ENCODE results near the gene ATAD3B. TPM values are rescaled to one million over a fixed set of nuclear protein-coding genes. Genes with fewer than 3 reads are reported as not detected.

ATAD3B gene
- total and polyA plus RNA-seq, 2 of the 13 experiments (the other 11 are each of a cell fraction or from before 2014, with no cell fraction given), result 9.6 to 31.1 TPM

- TF ChIP-seq ATF2 (CRISPR knock-in tag; IDR thresholded peaks at IDR 0.05), result no peak
- TF ChIP-seq MXI1 (IDR thresholded peaks at IDR 0.05; ENCODE audit: borderline replicate concordance, low read depth, low read length), result no peak
- TF ChIP-seq ZNF260 (CRISPR knock-in tag; IDR thresholded peaks at IDR 0.05; ENCODE audit: borderline replicate concordance, low read depth), result no peak
- TF ChIP-seq RERE (CRISPR knock-in tag; IDR thresholded peaks at IDR 0.05; ENCODE audit: low read depth), result no peak
- TF ChIP-seq NCOA5 (CRISPR knock-in tag; IDR thresholded peaks at IDR 0.05), result no peak
- TF ChIP-seq SMC3 (IDR thresholded peaks at IDR 0.05; ENCODE audit: low read length), result no peak
- no peak for TF ChIP-seq HMGXB4 (CRISPR knock-in tag; IDR thresholded peaks at IDR 0.05; ENCODE audit: borderline replicate concordance in 1 of 2, low read depth in 1 of 2)
- TF ChIP-seq ZGPAT (CRISPR knock-in tag; IDR thresholded peaks at IDR 0.05), result no peak
- no peak for TF ChIP-seq ZC3H4 (CRISPR knock-in tag; IDR thresholded peaks at IDR 0.05; ENCODE audit: borderline replicate concordance)
- no peak for TF ChIP-seq CBX5 (CRISPR knock-in tag; IDR thresholded peaks at IDR 0.05; ENCODE audit: borderline replicate concordance)
- TF ChIP-seq E2F5 (CRISPR knock-in tag; conservative IDR thresholded peaks at IDR 0.05), result no peak
- TF ChIP-seq ZFY (CRISPR knock-in tag; IDR thresholded peaks at IDR 0.05), result no peak
- TF ChIP-seq ONECUT2 (CRISPR knock-in tag; IDR thresholded peaks at IDR 0.05), result no peak
- TF ChIP-seq ZNF468 (CRISPR knock-in tag; IDR thresholded peaks at IDR 0.05), result no peak
- TF ChIP-seq JUND (CRISPR knock-in tag; IDR thresholded peaks at IDR 0.05), result no peak
- no peak for TF ChIP-seq ZNF879 (CRISPR knock-in tag; IDR thresholded peaks at IDR 0.05)
- TF ChIP-seq ZNF530 (CRISPR knock-in tag; IDR thresholded peaks at IDR 0.05; ENCODE audit: low read depth), result no peak
- TF ChIP-seq ZNF740 (CRISPR knock-in tag; IDR thresholded peaks at IDR 0.05), result no peak
Observed at GRCh38 chr1:1428174-1428573, 43.4 kb upstream of the ATAD3B start (continued).
